B cell (primary cell): ENCODE data around the gene EVPL.

Source experiments
- EZH2 ChIP-seq: IDR thresholded peaks from 2 replicates; pipeline ENCODE4 v1.6.1; 2012; ENCODE audit warnings: borderline replicate concordance, low read depth, mild to moderate bottlenecking, moderate library complexity, low read length; ENCODE audit not compliant: insufficient read depth, poor library complexity, severe bottlenecking
- TF ChIP-seq, protein P1 (sequence below): fragments of 200-600 bp; IDR thresholded peaks from one replicate; pipeline ENCODE4 v1.8.0; 2022; ENCODE audit warnings: antibody characterized with exemption, mild to moderate bottlenecking

DNA sequence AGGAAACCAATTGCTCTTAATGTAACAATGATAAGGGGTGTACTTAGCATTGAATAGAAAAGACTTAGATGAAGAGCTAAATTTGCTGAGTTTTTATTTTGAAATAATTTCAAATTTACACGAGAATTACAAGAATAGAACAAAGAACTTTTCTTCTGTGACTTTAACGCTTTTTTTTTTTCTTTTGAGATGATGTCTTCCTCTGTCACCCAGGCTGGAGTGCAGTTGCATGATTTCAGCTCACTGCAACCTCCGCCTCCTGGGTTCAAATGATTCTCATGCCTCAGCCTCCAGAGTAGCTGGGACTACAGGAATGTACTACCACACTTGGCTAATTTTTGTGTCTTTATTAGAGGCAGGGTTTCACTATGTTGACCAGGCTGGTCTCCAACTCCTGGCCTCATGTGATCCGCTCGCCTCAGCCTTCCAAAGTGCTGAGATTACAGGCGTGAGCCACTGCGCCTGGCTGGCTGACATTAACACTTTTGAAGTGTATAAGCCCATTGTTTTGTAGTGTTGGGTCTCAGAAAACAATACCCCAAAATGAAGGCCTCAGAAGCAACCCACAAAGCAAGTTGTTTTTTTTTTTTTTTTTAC is 46.0 kb downstream of the EVPL start:
- TF ChIP-seq EZH2 = no peak
- TF ChIP-seq, protein P1, sequence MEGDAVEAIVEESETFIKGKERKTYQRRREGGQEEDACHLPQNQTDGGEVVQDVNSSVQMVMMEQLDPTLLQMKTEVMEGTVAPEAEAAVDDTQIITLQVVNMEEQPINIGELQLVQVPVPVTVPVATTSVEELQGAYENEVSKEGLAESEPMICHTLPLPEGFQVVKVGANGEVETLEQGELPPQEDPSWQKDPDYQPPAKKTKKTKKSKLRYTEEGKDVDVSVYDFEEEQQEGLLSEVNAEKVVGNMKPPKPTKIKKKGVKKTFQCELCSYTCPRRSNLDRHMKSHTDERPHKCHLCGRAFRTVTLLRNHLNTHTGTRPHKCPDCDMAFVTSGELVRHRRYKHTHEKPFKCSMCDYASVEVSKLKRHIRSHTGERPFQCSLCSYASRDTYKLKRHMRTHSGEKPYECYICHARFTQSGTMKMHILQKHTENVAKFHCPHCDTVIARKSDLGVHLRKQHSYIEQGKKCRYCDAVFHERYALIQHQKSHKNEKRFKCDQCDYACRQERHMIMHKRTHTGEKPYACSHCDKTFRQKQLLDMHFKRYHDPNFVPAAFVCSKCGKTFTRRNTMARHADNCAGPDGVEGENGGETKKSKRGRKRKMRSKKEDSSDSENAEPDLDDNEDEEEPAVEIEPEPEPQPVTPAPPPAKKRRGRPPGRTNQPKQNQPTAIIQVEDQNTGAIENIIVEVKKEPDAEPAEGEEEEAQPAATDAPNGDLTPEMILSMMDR = no peak
